ENCODE measurements around the gene REXO1.

DNA sequence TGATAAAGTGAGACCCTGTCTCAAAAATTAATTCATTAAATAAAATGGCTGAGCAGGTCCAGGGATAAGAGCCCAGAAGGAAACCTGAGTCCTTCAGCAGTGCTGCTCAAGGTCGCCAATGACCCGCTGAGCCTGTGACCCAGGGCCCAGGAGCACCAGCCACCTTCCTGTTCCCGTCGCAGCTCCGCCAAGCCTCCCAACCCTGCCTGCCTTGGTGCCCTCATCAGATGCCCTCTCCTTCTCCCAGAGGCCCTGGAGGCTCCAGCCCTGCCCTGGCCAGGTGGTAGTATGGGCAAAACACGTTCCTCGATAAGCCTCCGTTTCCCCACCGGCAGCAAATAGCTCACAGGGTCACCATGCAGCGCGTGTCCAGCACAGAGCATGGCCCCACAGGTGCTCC is 2.6 kb downstream of the REXO1 start:
- TF ChIP-seq, protein P1, sequence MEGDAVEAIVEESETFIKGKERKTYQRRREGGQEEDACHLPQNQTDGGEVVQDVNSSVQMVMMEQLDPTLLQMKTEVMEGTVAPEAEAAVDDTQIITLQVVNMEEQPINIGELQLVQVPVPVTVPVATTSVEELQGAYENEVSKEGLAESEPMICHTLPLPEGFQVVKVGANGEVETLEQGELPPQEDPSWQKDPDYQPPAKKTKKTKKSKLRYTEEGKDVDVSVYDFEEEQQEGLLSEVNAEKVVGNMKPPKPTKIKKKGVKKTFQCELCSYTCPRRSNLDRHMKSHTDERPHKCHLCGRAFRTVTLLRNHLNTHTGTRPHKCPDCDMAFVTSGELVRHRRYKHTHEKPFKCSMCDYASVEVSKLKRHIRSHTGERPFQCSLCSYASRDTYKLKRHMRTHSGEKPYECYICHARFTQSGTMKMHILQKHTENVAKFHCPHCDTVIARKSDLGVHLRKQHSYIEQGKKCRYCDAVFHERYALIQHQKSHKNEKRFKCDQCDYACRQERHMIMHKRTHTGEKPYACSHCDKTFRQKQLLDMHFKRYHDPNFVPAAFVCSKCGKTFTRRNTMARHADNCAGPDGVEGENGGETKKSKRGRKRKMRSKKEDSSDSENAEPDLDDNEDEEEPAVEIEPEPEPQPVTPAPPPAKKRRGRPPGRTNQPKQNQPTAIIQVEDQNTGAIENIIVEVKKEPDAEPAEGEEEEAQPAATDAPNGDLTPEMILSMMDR (IDR thresholded peaks at IDR 0.05) = no peak
- TF ChIP-seq EP300 (IDR thresholded peaks at IDR 0.05) = no peak
- no peak for TF ChIP-seq POLR2AphosphoS5 (IDR thresholded peaks at IDR 0.05)
- TF ChIP-seq POLR2A (IDR thresholded peaks at IDR 0.05) = no peak
